Activated CD4-positive, alpha-beta T cell treated with anti-CD3 and anti-CD28 coated beads, Interleukin-2, Interleukin-6, amounts not matched to agents 100 ng/mL and 50 ng/mL, durations not matched to agents 16 hours and 8 hours (primary cell): ENCODE data around the gene ARPC2.

Experiments
- DNase-seq: peaks from one replicate; pipeline ENCODE4 v3.0.0-alpha.2; 2020

ARPC2 gene

DNA sequence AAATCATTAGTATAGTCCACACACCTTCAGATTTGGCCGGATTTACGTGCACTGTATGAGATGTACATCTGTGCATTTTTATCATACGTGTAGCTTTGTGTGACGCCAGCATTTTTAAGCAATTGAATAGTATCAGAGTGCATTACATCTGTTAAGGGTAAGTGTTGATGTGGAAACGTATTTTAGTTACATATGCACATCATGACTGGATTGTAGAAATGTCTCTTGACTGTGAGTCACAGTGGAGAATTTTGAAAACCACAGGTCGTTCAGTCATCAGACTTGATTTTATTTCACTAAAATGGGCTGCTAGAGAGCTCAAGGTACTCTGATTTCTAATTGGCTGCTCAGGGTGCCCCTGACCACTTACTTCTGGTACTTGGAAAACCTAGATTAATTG lies 38.5 kb downstream of the ARPC2 start:
- peak; percentile 27 for DNase-seq

- DNase-seq: no peak
Measured at GRCh38 chr2:218256612-218257350, 39.8 kb downstream of the ARPC2 start.

GRCh38 chr2:218257390-218257981 lies 40.5 kb downstream of the ARPC2 start:
- DNase-seq: peak; percentile 80

- DNase-seq: no peak
Measured at GRCh38 chr2:218259099-218259961, 42.3 kb downstream of the ARPC2 start.

DNA sequence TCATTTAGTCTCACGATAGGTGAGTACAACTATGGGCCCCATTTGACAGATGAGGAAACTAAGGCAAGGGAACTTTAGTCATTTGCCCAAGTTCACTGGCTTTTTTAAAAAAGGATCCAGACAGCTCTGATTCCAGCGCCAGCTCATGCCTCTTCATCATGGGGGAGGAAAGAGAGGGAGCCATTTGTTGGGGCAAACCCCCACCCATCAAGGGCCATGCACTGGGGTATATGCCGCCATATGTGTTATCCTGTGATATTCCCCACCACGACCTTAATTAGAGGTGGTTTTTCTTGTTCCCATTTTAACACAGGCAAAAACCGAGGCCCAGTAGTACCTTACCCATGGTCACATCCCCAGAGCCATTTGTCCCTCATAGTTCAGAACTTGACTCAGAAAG lies 43.2 kb downstream of the ARPC2 start:
- no peak for DNase-seq

DNA sequence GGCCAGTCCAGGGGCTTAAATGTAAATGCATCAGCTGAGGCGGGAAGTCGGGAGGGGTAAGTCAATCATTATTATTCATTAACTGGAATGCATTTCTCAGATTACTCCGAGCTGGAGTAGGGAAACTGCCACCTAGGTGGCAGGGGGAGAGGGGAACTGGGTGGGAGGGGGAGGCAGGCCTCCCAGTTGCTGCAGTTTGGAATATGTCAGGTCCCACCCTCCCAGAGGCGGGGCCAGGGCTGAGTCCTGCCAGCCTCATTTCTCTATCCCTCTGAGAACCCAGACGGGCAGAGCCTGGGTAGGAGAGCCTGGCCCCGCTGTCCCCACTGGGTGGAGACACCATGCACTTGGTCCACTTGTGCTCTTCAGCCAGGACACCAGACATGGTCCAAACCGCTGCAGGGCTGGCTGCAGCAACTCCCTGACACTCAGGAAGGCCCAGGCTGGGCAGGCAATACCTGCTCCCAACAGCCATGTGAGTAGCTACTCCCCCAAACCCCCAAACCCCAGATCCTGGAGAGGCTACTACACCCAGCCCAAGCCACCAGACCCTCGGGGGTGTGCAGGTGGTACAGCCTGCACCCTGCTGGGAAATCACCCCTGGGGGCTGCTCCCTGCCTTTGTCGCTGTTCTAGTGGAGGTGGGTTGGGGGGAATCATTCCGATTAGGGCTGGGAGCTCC lies 43.9 kb downstream of the ARPC2 start, which contains the start of gene GPBAR1:
Gene GPBAR1 (plus strand): TSS at position 274 of the 681 bp plus-strand sequence. CDS start 1,710 bp downstream, outside the sequence.
- DNase-seq: no peak

DNA sequence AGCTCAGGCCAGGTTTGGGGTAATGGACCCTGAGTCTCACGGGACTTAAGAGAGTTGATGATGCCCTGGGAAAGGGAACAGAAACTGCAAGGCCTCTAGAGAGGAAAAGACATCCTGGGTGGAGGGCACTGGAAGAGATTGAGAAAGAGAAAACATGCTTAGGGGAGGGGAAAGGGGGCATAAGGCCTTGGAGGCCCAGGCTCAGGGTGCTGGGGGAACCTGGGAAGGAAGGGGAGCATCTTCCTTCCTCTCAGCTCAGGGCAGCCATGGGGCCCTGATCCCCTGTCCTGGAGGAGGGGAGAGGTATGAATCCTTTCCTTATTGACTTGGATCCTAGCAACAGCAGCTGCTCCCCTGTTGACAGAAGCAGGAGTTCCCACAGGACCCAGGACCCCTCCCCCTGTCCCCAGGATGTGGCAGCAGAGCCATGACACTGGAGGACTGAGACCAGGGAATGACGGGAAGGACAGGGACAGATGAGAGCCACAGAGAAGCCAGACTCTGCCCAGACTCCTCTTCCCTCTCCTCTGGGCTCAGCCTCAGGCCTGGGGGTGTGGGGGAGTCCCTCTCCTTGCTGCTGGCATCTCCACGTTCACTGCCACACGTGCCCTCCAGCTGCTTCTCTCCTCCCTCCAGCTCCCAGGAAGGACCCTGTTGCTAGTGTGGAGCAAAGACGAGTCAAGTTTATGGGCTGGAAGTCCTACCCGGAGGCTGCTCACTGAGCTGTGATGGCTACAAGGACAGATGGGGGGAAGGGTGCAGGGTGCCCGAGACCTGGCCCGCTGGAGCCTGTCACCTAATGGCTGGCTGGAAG lies 44.6 kb downstream of the ARPC2 start:
- DNase-seq: no peak

GRCh38 chr2:218262237-218262600 lies 45.2 kb downstream of the ARPC2 start:
- DNase-seq: no peak

GRCh38 chr2:218262631-218263586 lies 45.9 kb downstream of the ARPC2 start:
- DNase-seq: no peak

GRCh38 chr2:218263817-218264641 lies 47.0 kb downstream of the ARPC2 start:
- no peak for DNase-seq

DNA sequence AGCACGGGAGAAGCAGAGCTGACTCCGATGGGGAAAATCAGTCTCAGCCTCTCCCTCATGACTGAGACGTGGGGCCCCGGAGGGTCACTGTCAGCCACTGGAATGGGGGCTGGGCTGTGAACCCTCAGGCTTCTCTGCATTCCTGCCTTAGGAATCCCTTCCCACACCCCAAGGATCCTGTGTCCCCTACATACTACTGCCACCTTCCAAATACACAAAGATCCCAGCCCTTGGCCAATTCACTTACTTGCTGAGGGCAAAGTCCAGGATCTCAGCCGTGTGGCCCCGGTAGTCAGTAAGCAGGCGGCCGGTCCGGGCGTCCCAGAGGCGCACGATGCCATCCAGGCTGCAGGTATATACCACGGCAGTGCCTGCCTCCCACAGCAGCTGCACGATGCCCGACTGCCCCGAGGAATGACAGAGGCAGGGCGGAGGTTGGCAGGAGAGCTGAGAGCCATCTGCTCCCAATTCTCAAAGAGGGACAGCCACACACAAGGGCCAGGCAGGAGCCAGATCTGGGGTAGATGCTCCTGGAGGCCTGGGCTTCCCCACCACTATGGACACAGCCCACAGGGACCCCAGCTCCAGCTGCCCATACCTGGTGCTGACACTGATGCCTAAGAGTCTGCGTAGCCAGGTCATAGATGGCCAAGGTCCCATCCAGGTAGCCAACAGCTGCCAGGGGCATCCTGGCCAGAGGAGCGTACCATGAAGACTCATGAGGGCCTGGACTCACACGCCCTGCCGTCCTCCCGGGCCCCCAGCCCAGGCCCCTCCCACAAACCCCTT lies 48.0 kb downstream of the ARPC2 start:
- DNase-seq: no peak

GRCh38 chr2:218265626-218266025 lies 48.6 kb downstream of the ARPC2 start:
- DNase-seq: no peak

GRCh38 chr2:218266316-218266979 lies 49.5 kb downstream of the ARPC2 start:
- no peak for DNase-seq

- DNase-seq: no peak
Measured at GRCh38 chr2:218267259-218267658, 50.3 kb downstream of the ARPC2 start.

DNA sequence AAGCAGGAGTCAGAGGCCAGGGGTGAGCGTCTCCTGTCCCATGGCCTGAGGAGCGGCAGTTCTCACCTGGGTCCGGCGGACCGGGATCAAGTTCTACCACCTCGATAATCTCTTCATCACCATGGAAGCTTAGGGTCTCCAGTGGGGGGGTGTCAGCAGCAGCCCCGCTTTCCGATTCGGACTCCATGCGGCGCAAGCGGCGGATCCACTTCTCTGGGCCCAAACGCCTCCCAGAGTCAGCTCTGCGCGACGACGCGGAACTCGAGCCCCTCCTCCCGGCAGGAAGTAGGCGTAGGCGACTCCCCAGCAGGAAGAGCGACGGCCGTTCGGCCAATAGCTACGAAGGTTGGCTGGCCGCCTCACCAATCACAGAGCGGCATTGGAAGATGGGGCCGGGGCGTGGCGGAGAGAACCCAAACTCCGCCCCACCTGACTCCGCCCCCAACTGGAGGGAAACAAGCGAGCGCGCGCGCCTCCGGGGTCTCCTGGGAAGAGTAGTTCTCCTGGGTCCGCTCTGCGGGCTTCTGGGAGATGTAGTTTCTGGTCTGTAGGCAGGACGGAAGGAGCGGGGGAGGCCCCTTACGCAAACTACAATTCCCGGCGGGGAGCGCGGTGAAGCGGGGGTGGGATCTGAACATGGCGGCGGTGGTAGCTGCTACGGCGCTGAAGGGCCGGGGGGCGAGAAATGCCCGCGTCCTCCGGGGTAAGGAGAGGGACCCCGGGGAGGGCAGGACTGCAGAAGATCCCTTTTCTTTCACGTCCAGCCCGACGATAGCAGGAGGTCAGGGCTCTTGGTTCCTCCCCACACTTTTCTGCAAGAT lies 53.1 kb downstream of the ARPC2 start, which contains the start of the genes AAMP and PNKD:
Gene AAMP (minus strand): TSS at position 238 of the 821 bp plus-strand sequence. CDS start 51 bp downstream, at position 187.
Gene PNKD (plus strand): TSS at position 620 of the 821 bp plus-strand sequence. CDS start 17 bp downstream, at position 637.
- DNase-seq: peak; percentile 100

DNA sequence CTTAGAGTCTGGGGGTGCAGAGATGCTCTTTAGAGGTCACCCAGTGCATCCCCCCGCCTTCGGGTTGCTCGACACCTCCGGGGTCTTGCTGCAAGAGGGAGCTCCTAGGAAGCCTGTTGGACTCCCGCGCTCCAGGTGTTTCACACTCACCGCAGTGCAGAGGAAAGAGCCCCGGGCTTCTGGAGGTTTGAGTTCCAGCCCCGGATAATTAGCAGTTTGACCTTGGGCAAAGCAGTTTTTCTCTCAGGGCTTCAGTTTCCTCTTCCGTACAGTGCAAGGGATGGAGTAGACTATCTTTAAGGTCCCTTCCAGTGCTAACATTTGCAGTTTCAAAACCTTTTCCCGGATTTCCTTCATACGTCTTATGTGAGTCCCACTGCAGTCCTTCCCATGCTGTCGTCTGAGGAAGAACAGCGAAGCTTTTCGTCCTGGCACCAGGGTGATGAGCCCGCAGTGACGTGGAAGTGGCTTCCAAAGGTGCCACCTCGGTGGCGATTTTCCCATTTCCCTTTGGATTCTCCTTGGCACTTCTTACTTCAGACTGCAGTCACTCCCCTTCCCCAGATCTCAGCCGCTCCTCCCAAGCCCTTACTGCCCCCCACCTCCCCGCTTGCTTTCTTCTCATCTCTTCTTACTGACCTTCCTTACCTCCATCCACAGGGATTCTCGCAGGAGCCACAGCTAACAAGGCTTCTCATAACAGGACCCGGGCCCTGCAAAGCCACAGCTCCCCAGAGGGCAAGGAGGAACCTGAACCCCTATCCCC lies 53.9 kb downstream of the ARPC2 start:
- no peak for DNase-seq

GRCh38 chr2:218271487-218271797 lies 54.5 kb downstream of the ARPC2 start:
- DNase-seq: no peak
